Activated naive CD4-positive, alpha-beta T cell treated with Interleukin-2 at 50 U/mL for 16 hours (primary cell): ENCODE measurements around the gene OR6K2.

Experiments used
- DNase-seq: peaks from one replicate; pipeline ENCODE4 v3.0.0-alpha.2; 2020

The OR6K2 gene

DNA sequence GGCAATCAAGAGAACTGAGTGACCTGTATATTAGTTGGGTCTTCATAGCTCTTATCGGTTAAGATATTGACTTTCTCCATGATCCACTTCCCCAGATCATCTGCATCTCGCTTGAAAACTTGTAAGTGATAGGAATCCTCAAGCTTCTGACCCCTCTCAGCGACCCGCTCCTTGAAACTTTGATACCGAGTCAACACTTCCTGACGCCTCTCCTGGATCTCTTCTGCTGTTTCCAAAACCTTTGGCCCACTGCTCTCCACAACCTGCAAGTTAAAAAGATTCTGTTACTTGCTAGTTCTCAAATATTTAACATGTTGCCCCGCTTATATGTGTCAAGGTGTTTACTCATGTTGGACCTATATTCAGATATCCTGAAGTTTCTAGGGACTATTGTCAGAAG, 15.4 kb downstream of the OR6K2 start:
- no peak for DNase-seq

DNA sequence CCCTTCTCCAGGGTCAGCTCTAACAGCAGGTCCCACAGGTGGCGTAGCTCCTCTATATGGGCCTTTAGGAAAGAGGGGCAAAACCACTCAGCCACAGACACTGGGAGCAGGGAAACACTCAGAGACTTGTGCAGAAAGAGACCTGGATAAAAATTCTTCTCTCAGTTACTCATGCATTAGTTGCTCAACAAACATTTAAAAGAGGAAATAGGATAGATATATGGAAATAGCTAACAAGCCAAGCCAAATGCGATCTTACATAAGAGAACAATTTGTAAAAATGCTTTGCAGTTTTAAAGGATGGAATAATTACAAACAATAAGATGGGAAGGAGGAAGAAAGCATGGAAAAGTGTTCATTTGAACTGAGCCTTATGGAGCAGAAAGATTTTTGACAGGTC, 18.8 kb downstream of the OR6K2 start:
- DNase-seq = no peak

GRCh38 chr1:158679289-158679688, 21.2 kb downstream of the OR6K2 start:
- DNase-seq = no peak

- DNase-seq = no peak
These were observed 24.7 kb downstream of the OR6K2 start for GRCh38 chr1:158675563-158676323.

DNA sequence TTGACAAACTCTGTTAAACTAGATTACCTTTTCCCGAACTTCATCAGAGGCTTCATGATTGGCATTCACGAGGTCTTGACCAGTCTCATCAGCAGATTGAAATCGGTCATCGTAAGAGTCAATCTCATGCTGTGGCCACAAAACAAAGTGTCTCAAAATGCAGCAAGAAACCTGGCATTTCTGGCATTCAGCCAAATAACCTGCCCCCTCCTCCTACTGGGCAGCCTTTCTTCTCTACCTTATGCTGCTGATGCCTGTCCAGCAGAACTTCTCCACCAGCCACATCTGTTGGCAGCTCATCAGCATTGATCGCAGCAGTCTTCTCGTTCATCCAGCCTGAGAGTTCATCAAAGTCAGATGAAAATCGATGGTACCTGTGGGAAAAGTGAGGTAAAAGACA, 26.1 kb downstream of the OR6K2 start:
- no peak for DNase-seq

DNA sequence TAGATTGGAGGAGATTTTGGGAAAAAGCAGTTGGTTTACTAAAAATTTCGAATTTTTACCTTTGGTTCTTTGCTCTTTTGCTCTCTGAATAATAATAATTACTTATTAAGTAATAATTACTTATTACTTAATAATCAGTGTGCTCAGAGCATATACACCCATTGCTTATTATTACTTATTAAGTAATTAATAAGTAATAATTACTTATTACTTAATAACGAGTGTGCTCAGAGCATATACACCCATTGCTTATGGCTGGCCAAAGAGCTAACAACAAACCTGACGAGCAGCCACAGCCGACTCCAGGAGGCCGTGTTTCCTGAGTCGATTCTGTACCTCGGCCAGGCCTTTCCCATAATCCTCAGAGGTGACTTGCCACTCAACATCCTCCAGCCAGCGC, 34.4 kb downstream of the OR6K2 start:
- DNase-seq = no peak

DNA sequence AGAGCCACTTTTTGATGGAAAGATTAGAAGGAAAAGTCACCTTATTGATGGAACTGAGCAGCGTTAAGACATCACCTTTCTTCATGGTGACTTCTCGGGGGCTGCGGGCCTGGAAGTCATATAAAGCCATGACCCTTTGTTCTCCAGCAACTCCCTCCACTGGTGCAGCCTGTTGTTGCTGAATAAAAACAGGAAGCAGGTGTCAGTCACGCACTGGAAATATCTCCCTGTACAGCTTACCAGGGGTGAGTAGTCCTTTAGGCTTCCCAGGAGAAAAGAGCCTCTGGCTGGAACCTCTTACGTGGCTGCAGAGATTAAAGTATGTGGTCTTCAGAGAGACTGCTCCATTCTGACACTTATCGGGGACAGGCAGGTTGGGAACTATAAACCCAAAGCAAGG, 45.9 kb downstream of the OR6K2 start:
- no peak for DNase-seq

GRCh38 chr1:158654086-158654485, 46.4 kb downstream of the OR6K2 start:
- DNase-seq = no peak

GRCh38 chr1:158652721-158653334, 47.6 kb downstream of the OR6K2 start:
- DNase-seq = no peak
